GM19467 (cell line): ENCODE data around the gene PDE3B.

Experiments
- ATAC-seq: cut with Tn5 transposase; IDR thresholded peaks from one replicate; pipeline ENCODE4 v1.9.1; 2021; ENCODE audit warnings: mild to moderate bottlenecking, moderate library complexity; ENCODE audit not compliant: unreplicated experiment

PDE3B gene

DNA sequence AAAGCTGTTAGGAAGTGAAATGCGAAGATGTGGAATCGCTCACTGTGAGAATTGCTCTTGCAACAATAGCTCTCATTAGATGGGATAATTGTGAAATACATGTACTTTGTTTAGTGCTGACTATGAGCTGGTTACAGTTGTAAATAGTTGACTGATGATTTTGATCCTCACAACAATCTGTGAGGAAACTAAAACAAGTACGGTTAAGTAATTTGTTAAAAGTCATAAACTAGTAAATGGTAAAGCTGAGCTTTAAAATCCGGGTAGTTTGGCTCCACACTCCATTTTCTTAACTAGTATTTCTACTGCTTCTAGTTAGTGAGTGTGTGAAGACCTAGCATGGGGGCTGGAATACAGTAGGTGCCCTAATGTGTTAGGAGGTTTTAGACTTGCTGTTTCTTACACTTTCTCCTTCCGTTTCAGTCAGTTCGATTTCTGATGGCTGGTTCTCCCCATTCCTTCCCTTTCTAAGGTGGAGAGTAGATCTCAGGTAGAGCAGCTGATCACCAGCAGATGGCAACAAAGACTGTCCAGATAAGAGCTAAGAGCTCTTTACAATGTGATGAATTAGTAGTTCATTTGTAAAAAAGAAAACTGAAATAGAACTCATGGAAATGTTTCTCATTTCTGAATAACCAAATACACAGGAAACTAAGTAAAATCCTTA, 264.7 kb downstream of the PDE3B start:
- no peak for ATAC-seq

- ATAC-seq: no peak
Observed at GRCh38 chr11:14914536-14914935, 270.9 kb downstream of the PDE3B start.

DNA sequence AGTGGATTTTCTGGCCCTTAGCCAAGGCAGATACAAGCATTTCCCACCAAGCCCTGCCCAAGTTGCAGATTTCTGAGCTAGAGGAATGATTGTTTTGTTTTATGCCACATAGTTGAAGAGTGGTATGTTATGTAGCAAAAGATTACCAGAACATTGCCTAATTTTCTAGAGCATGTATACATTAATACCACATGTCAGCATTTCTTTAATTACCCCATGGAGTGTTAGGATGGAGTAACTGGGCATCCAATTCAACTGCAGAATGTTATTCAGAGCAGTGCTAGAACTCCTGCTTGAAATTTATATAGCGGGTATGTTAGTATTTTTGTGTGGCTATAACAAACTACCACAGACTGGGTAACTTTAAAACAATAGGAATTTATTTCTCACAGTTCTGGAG, 272.8 kb downstream of the PDE3B start:
- ATAC-seq: no peak
